PC-3 (cell line): ENCODE data around the gene SSRP1.
"Not testable (repeated sequence)": the region's sequence is repeated elsewhere in the genome, so short reads cannot be mapped to it uniquely, and the experiment has no call there.

Experiments
- EZH2phosphoT487 ChIP-seq: fragments of 300-600 bp; sonication (generic); IDR thresholded peaks from 2 replicates; pipeline ENCODE4 v1.6.1; 2018; ENCODE audit warnings: mild to moderate bottlenecking, antibody characterized with exemption, low read length, borderline replicate concordance
- TF ChIP-seq, protein P1 (sequence below): fragments of 300-600 bp; sonication (generic); conservative IDR thresholded peaks from 2 replicates; pipeline ENCODE4 v1.5.1; 2017; ENCODE audit warnings: antibody characterized with exemption, low read depth, mild to moderate bottlenecking, low read length

DNA sequence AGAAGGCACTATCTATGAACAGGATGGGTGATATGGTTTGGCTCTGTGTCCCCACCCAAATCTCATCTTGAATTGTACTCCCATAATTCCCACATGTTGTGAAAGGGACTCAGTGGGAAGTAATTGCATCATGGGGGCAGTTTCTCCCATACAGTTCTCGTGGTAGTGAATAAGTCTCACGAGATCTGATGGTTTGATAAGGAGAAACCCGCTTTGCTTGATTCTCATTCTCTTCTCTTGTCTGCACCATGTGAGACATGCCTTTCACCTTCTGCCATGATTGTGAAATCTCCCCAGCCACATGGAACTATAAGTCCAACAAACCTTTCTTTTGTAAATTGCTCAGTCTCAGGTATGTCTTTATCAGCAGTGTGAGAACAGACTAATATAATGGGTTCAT lies 39.5 kb downstream of the SSRP1 start:
- TF ChIP-seq, protein P1, sequence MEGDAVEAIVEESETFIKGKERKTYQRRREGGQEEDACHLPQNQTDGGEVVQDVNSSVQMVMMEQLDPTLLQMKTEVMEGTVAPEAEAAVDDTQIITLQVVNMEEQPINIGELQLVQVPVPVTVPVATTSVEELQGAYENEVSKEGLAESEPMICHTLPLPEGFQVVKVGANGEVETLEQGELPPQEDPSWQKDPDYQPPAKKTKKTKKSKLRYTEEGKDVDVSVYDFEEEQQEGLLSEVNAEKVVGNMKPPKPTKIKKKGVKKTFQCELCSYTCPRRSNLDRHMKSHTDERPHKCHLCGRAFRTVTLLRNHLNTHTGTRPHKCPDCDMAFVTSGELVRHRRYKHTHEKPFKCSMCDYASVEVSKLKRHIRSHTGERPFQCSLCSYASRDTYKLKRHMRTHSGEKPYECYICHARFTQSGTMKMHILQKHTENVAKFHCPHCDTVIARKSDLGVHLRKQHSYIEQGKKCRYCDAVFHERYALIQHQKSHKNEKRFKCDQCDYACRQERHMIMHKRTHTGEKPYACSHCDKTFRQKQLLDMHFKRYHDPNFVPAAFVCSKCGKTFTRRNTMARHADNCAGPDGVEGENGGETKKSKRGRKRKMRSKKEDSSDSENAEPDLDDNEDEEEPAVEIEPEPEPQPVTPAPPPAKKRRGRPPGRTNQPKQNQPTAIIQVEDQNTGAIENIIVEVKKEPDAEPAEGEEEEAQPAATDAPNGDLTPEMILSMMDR = not testable (repeated sequence)
- not testable (repeated sequence) for TF ChIP-seq EZH2phosphoT487
